DND-41 (cell line): ENCODE results near the gene DOCK9.

Experiments
- ATAC-seq: fragments of 200-7000 bp; cut with Tn5 transposase; 3 replicates; pipeline ENCODE4 v1.9.1; 2021; ENCODE audit warnings: low read depth; ENCODE audit not compliant: insufficient read depth
- DNase-seq: peaks from one replicate; pipeline ENCODE4 v3.0.0-alpha.2; 2020
- H2AFZ ChIP-seq: 2 replicates; pipeline ENCODE4 v1.6.0; 2012; ENCODE audit warnings: low read depth, low read length
- H3K27ac ChIP-seq: 2 replicates; pipeline ENCODE4 v1.5.1; 2012; ENCODE audit warnings: low read length, inconsistent platforms
- H3K27me3 ChIP-seq: fragments of 200-600 bp; sonication (generic); 2 replicates; pipeline ENCODE4 v1.6.0; 2012; ENCODE audit warnings: low read length, mild to moderate bottlenecking, inconsistent platforms; ENCODE audit not compliant: insufficient read depth, poor library complexity
- H3K36me3 ChIP-seq: 2 replicates; pipeline ENCODE4 v1.5.1; 2012; ENCODE audit warnings: low read length, inconsistent platforms; ENCODE audit not compliant: insufficient read depth
- H3K4me1 ChIP-seq: 2 replicates; pipeline ENCODE4 v1.5.1; 2012; ENCODE audit warnings: mild to moderate bottlenecking, low read length; ENCODE audit not compliant: insufficient read depth
- H3K4me2 ChIP-seq: 2 replicates; pipeline ENCODE4 v1.6.0; 2012; ENCODE audit warnings: mild to moderate bottlenecking, moderate library complexity, low read length, inconsistent platforms; ENCODE audit not compliant: insufficient read depth
- H3K4me3 ChIP-seq, 2 experiments: fragments of 200-600 bp in 1 of 2; shearing (Covaris generic) in 1 of 2; 2 replicates each; pipeline ENCODE4 v1.5.1; 2012 to 2016; ENCODE audit warnings: inconsistent platforms in 2 of 2, low read length in 2 of 2, mild to moderate bottlenecking in 2 of 2, low read depth in 1 of 2, moderate library complexity in 1 of 2
- H3K79me2 ChIP-seq: 2 replicates; pipeline ENCODE4 v1.6.0; 2012; ENCODE audit warnings: low read length, inconsistent platforms; ENCODE audit not compliant: insufficient read depth
- H3K9ac ChIP-seq: 2 replicates; pipeline ENCODE4 v1.6.0; 2012; ENCODE audit warnings: low read depth, mild to moderate bottlenecking, inconsistent platforms, low read length, moderate library complexity
- H3K9me3 ChIP-seq: 2 replicates; pipeline ENCODE4 v1.5.1; 2012; ENCODE audit warnings: low read length, moderate library complexity, mild to moderate bottlenecking, inconsistent platforms; ENCODE audit not compliant: insufficient read depth, severe bottlenecking
- H4K20me1 ChIP-seq: 2 replicates; pipeline ENCODE4 v1.6.0; 2012; ENCODE audit warnings: low read length; ENCODE audit not compliant: insufficient read depth
- EZH2 ChIP-seq: IDR thresholded peaks from 3 replicates; pipeline ENCODE4 v1.6.1; 2012; ENCODE audit warnings: borderline replicate concordance, low read depth, mild to moderate bottlenecking, moderate library complexity, low read length, inconsistent platforms; ENCODE audit not compliant: severe bottlenecking
- TF ChIP-seq, protein P1 (sequence below): IDR thresholded peaks from 2 replicates; pipeline ENCODE4 v1.5.1; 2012; ENCODE audit warnings: borderline replicate concordance, low read length, moderate library complexity, mild to moderate bottlenecking; ENCODE audit not compliant: poor library complexity, severe bottlenecking; ENCODE audit errors: extremely low read depth

DOCK9 gene

GRCh38 chr13:98822225-98822606 lies 155.6 kb downstream of the DOCK9 start:
- Histone ChIP-seq H3K4me2 (no peak overlapping the region), H3K9ac (no peak overlapping the region)
- ATAC-seq: no peak

GRCh38 chr13:98821372-98822224 lies 156.3 kb downstream of the DOCK9 start:
- no peaks in the 10 kb centered on the region for H4K20me1 ChIP-seq
- no peak for ATAC-seq
- H3K27ac ChIP-seq: no peak overlapping the region
- peaks cover 24% of the 10 kb centered on the region for H3K36me3 ChIP-seq
- H2AFZ ChIP-seq: no peak overlapping the region
- no peaks in the 10 kb centered on the region for H3K4me1 ChIP-seq
- no peaks in the 10 kb centered on the region for H3K27me3 ChIP-seq
- H3K9me3 ChIP-seq: no peaks in the 10 kb centered on the region
- DNase-seq: no peak
- no peak overlapping the region for H3K4me2 ChIP-seq
- no peak for TF ChIP-seq EZH2
- TF ChIP-seq, protein P1, sequence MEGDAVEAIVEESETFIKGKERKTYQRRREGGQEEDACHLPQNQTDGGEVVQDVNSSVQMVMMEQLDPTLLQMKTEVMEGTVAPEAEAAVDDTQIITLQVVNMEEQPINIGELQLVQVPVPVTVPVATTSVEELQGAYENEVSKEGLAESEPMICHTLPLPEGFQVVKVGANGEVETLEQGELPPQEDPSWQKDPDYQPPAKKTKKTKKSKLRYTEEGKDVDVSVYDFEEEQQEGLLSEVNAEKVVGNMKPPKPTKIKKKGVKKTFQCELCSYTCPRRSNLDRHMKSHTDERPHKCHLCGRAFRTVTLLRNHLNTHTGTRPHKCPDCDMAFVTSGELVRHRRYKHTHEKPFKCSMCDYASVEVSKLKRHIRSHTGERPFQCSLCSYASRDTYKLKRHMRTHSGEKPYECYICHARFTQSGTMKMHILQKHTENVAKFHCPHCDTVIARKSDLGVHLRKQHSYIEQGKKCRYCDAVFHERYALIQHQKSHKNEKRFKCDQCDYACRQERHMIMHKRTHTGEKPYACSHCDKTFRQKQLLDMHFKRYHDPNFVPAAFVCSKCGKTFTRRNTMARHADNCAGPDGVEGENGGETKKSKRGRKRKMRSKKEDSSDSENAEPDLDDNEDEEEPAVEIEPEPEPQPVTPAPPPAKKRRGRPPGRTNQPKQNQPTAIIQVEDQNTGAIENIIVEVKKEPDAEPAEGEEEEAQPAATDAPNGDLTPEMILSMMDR: no peak
- H3K79me2 ChIP-seq: no peaks in the 10 kb centered on the region
- H3K4me3 ChIP-seq: no peak overlapping the region
- H3K9ac ChIP-seq: no peak overlapping the region

More at GRCh38 chr13:98822225-98822606, 155.6 kb downstream of the DOCK9 start:
- no peak overlapping the region for H3K27ac ChIP-seq
- no peaks in the 10 kb centered on the region for H4K20me1 ChIP-seq
- TF ChIP-seq, protein P1: no peak
- no peak for TF ChIP-seq EZH2
- H3K79me2 ChIP-seq: no peaks in the 10 kb centered on the region
- H3K36me3 ChIP-seq: peaks cover 24% of the 10 kb centered on the region
- H3K4me1 ChIP-seq: no peaks in the 10 kb centered on the region
- no peak overlapping the region for H2AFZ ChIP-seq
- H3K4me3 ChIP-seq: no peak overlapping the region
- H3K9me3 ChIP-seq: no peaks in the 10 kb centered on the region
- no peak for DNase-seq
- no peaks in the 10 kb centered on the region for H3K27me3 ChIP-seq

DNA sequence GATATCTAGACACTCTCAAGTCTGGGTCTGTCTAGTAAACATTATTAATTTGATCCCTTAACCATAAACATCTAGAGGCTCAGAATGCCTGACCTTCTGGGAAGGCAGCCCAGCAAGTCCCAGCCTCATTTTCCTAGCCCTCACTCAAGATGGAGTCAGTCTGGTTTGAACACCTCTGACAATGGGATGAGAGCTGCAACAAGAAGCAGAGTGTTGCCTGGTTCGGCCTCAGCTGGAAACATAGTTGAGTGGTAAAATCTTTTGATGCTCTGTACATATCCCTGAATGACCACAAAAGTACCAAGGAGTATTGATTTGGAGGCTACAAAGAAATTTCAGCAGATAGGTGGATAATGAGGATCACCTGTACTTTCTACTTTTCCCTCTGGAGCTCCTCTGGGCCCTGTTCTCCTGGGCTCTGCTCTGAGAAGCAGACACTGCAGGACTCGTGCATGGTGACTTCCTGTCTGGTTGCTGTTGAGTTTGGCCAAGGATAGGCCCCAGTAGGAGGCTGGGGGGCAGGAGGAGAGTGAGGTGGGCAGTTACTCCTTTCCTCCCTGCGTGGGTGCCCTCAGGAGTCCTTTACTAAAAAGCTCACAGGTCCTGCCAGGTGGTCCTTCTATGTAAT lies 157.0 kb downstream of the DOCK9 start:
- Histone ChIP-seq H3K27me3 (no peaks in the 10 kb centered on the region), H3K27ac (no peak overlapping the region), H2AFZ (no peak overlapping the region), H3K79me2 (no peaks in the 10 kb centered on the region), H3K36me3 (peaks cover 24% of the 10 kb centered on the region), H3K9me3 (no peaks in the 10 kb centered on the region), H4K20me1 (no peaks in the 10 kb centered on the region), H3K4me1 (no peaks in the 10 kb centered on the region), H3K9ac (no peak overlapping the region), H3K4me3 (no peak overlapping the region), H3K4me2 (no peak overlapping the region)
- ATAC-seq: no peak
- TF ChIP-seq, protein P1: no peak
- TF ChIP-seq EZH2: no peak
- no peak for DNase-seq
